ENCODE measurements around the gene CFAP70.
"Not testable (repeated sequence)": the region's sequence is repeated elsewhere in the genome, so short reads cannot be mapped to it uniquely, and the experiment has no call there.

Gene CFAP70

DNA sequence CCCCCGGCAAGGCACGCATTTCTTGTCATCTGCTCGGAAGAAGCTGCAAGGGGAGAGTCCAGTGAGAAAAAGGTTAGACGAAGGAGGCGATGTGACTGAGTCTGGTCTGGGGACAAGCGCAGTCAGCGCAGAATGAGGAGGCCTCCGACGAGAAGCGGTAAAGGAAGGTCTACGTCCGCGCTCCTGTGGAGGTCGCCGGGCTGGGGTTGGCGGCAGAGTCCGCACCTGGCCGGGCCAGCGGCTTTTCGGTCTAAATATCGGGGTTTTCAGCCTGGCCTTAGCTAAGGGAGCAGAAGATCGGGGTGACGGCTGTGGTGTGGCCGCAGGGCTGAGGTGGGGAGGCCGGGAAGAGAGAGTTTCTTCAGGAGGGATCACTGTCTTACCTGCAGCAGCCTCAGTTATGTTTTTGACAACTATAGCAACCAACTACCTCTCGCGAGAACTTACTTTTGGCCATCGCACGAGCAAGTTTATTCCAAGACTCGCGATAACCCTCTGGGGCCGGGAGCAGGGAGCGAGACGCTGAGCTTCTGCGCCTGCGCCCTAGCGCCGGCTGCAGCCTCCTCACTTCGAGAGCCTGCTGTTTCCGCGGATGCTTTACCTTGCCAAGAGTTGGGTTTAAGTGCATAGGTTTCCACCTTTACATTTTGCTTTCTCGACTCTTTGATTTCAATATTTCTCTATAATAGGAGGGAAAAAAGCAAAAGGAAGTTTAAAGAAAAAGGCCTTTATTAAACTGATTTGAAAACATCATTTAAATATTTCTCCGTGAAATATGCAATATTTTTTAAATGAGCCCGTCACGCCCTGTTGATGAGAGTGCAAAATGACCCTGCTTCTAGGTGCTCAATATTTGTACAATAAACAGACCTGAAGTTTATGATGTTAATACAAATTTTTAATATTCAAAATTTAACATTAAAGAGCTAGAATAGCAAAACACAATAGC, at the start of gene CFAP70:
Gene CFAP70, minus strand, starts transcription at position 534 of the 949 bp plus-strand sequence. CDS start 4,068 bp downstream, outside the sequence.
- peak; percentile 91 for DNase-seq (ENCODE audit: low read depth, low spot score)
- peak within 1 kb of the TSS; percentile 15 for H3K27ac ChIP-seq

DNA sequence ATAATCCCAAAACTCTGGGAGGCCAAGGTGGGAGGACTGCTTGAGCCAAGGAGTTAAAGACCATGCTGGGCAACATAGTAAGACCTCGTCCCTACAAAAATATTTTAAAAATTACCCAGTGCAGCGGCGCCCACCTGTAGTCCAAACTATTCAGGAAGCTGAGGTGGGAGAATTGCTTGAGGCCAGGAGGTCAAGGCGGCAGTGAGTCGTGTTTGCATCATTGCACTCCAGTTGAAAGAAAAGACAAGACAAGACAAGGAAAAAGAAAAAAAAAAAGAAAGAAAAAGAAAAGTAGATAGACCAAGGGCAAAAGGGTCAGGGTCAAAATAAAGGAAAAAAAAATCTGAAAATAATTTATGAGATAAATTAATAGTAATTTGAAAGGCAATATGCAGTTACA, 49.4 kb upstream of the CFAP70 start:
- no peak for DNase-seq (ENCODE audit: low read depth, low spot score)
- no peak overlapping the region for H3K27ac ChIP-seq

DNA sequence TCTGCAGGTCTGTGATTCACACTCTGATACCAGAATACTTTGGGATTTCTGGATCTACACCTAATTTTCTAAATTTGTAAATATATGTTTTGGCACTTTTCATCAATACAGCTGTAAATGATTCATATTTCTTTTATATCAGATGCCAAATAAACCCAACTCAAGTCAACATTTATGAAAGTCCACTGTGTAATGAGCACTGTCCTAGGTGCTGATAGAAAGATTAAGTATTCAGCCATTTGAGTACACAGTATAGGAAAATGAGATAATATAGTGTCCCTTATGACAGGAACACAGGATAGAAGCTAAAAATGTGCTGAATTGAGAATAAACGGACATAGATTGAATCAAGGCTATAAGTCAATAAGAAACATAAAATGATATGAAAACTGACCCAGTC, 48.8 kb upstream of the CFAP70 start:
- DNase-seq (ENCODE audit: low read depth, low spot score) = no peak
- no peak overlapping the region for H3K27ac ChIP-seq

DNA sequence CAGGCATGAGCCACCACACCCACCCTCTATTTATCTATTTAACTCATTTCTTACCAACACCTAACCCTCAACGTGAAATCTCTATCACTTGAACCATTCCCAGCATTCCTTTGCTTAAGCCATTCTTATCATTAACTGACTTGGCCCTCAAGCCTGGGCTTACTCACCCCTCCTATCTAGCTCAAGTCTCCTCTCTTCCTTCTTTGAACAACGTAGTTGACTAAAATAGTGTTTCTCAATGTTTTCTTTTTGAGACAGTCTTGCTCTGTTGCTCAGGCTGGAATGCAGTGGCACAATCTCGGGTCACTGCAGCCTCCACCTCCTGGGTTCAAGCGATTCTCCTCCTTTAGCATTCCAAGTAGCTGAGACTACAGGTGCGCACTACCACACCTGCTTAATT, 48.2 kb upstream of the CFAP70 start:
- no peak for DNase-seq (ENCODE audit: low read depth, low spot score)
- H3K27ac ChIP-seq = no peak overlapping the region

DNA sequence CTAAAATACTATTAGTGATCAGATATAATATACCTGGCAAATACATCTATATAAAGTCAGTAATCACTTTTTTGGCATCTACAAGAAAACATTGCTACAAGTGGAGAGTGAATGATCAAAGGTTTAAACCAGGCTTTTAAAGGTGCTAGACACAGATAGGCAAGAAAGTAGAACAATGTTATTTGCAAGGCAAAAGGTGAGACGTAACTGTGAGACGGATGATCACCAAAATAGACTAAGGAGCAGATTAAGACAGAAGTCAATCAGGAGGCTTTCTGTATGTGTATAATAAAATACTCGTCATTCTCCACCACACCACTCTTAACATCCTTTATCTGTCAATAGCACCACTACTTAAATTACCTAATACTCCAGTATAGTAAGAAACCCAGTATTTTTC, 46.9 kb upstream of the CFAP70 start:
- H3K27ac ChIP-seq = no peak overlapping the region
- DNase-seq (ENCODE audit: low read depth, low spot score) = no peak

DNA sequence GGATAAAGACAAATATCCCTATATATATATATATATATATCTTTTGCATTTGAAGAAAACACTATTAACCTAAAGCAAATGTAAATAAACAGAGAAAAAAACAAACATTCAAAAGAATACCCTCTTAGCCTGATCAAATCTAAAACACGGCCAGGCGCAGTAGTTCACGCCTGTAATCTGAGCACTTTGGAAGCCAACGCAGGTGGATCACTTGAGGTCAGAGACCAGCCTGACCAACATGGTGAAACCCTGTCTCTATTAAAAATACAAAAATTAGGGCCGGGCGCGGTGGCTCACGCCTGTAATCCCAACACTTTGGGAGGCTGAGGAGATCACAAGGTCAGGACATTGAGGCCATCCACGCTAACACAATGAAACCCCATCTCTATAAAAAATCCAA, 46.0 kb upstream of the CFAP70 start:
- H3K27ac ChIP-seq = no peak overlapping the region

GRCh38 chr10:73401636-73402035, 43.0 kb upstream of the CFAP70 start:
- no peak for DNase-seq (ENCODE audit: low read depth, low spot score)
- no peak overlapping the region for H3K27ac ChIP-seq

More for the DNA sequence above, 46.0 kb upstream of the CFAP70 start:
- DNase-seq (ENCODE audit: low read depth, low spot score) = no peak

DNA sequence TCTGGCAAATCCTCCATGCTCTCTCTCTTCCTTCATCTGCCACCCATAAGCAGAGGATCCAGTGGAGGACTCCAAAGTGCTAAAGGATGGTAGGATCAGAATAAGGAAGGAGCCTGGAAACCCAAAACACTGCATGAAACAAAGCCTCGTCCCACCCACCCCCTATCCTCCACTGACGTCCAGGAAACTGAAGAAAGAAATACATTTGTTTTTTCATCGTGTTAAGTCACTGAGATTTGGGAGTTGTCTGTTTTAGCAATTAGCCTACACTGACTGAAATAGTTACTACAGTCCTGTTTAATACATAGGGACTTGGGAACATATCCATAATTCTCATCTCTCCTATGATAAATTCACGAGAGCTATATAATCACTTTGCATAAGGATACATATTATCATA, 40.4 kb upstream of the CFAP70 start:
- H3K27ac ChIP-seq = no peak overlapping the region
- DNase-seq (ENCODE audit: low read depth, low spot score) = no peak

- no peak overlapping the region for H3K27ac ChIP-seq
- DNase-seq (ENCODE audit: low read depth, low spot score) = no peak
Measured at GRCh38 chr10:73398024-73398423, 39.4 kb upstream of the CFAP70 start.

DNA sequence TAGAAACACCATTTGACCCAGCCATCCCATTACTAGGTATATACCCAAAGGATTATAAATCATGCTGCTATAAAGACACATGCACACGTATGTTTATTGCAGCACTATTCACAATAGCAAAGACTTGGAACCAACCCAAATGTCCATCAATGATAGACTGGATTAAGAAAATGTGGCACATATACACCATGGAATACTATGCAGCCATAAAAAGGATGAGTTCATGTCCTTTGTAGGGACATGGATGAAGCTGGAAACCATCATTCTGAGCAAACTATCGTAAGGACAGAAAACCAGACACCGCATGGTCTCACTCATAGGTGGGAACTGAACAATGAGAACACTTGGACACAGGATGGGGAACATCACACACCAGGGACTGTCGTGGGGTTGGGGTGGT, 35.7 kb upstream of the CFAP70 start:
- H3K27ac ChIP-seq; DNase-seq (ENCODE audit: low read depth, low spot score): not testable (repeated sequence)

GRCh38 chr10:73388228-73388627, 29.6 kb upstream of the CFAP70 start:
- no peak for DNase-seq (ENCODE audit: low read depth, low spot score)
- no peak overlapping the region for H3K27ac ChIP-seq

GRCh38 chr10:73386583-73386982, 27.9 kb upstream of the CFAP70 start:
- DNase-seq (ENCODE audit: low read depth, low spot score) = no peak
- H3K27ac ChIP-seq = no peak overlapping the region

- no peak for DNase-seq (ENCODE audit: low read depth, low spot score)
- H3K27ac ChIP-seq = no peak overlapping the region
Measured at GRCh38 chr10:73379064-73379748, 20.5 kb upstream of the CFAP70 start.

GRCh38 chr10:73376679-73377078, 18.0 kb upstream of the CFAP70 start:
- peak overlapping the region; percentile 66 for H3K27ac ChIP-seq
- peak; percentile 51 for DNase-seq (ENCODE audit: low read depth, low spot score)

DNA sequence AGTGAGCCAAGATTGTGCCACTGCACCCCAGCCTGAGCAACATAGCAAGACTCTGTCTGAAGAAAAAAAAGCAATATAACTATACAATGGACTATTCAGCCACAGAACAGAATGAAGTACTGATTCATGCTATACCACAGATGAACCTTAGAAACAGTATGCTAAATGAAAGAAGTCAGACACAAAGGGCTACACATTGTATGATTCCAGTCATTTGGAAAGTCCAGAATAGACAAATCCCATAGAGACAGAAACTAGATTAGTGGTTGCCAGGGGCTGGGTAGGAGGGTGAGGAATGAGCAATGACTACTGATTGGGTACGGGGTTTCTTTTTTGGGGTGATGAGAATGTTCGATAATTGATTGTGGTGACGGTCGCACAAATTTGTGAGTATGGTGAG, 9.6 kb upstream of the CFAP70 start:
- no peak for DNase-seq (ENCODE audit: low read depth, low spot score)
- no peak overlapping the region for H3K27ac ChIP-seq

DNA sequence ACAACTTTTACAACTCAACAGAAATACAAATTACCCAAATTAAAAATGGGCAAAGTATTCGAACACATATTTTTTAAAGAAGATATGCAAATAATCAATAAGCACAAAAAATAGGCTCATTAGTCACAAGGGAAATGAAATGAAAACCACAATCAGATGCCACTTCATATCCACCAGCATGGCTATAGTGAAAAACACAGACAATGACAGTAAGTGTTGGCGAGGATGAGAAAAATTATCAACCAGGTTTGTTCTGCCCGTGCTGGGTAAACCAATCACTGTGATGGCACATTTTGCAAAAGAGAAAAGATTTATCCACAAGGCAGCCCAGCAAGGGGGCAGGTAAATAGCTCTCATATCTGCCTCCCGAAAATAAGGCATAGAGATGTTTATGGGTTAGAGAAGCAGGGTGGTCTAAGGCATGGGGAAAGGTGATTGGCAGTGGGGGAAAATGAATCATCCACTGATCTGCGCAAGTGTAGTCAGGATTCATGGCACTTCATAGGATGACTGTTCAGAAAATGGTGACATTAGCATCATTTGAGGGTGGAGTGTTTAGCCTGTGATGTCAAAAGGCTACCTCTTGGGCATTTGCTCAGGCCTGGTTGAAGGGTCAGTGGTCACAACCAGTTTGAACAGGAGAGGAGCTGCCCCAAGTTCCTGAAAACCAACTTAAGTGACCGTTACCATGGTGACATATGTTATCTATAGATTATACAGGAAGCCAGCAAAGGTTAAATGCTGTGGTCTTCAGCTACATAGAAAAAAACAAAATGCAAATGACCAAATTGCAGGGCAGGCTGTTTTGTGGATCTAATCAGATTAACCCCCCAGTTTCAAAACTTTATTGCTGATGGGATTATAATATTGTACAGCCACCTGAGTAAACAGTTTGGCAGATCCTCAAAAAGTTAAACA, 8.0 kb upstream of the CFAP70 start:
- no peak for DNase-seq (ENCODE audit: low read depth, low spot score)
- H3K27ac ChIP-seq = no peak overlapping the region

DNA sequence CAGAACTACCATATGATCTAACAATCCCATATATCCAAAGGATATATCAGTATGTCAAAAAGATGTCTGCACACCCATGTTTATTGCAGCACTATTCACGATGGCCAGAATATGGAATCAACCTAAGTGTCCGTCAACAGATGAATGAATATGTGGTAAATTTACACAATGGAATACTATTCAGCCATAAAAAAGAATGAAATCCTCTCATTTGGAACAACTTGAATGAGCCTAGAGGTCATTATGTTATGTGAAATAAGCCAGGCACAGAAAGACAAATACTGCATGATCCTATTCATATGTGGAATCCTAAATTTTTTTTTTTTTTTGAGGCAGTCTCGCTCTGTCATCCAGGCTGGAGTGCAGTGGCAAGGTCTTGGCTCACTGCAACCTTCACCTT, 6.3 kb upstream of the CFAP70 start:
- no peak overlapping the region for H3K27ac ChIP-seq
- no peak for DNase-seq (ENCODE audit: low read depth, low spot score)

- DNase-seq (ENCODE audit: low read depth, low spot score) = no peak
- H3K27ac ChIP-seq = no peak overlapping the region
Measured at GRCh38 chr10:73359492-73359891, 828 bp upstream of the CFAP70 start.

- DNase-seq (ENCODE audit: low read depth, low spot score) = no peak
Measured at GRCh38 chr10:73357821-73358220, 843 bp downstream of the CFAP70 start.

DNA sequence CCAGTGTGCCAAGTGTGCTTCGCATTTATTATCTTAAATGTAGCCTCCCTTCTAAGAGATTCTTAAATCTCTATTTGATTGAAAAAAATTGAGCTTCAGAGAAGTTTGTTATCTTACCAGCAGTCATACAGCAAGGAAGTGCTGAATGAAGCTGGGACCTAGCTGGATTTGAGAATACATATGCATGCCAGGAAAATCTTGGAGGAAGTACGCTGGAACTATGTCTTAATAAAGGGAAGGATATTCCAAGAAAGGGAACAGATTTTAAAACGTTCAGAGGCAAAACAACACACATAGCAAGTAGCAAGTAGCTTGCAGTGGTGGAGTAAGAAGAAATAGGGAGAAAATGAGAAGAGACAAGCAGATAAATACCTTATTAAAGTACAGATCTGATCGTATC, 1.5 kb downstream of the CFAP70 start:
- no peak for DNase-seq (ENCODE audit: low read depth, low spot score)
- no peak overlapping the region for H3K27ac ChIP-seq

More at GRCh38 chr10:73357821-73358220, 843 bp downstream of the CFAP70 start:
- H3K27ac ChIP-seq = no peak overlapping the region
